Liver (tissue), 2 donors: Measurements from ENCODE around the gene KDM6A.

Source experiments
- TF ChIP-seq, protein P1 (sequence below): fragments of 150-350 bp; IDR thresholded peaks from 2 replicates; pipeline ENCODE4 v1.5.1; 2017; ENCODE audit warnings: improper control_type of control experiment, low read depth, low read length; ENCODE audit not compliant: missing input control
- TF ChIP-seq, protein P2 (sequence below): IDR thresholded peaks from 2 replicates; pipeline ENCODE4 v1.6.1; 2016; ENCODE audit warnings: antibody characterized with exemption
- donor health status: healthy.

DNA sequence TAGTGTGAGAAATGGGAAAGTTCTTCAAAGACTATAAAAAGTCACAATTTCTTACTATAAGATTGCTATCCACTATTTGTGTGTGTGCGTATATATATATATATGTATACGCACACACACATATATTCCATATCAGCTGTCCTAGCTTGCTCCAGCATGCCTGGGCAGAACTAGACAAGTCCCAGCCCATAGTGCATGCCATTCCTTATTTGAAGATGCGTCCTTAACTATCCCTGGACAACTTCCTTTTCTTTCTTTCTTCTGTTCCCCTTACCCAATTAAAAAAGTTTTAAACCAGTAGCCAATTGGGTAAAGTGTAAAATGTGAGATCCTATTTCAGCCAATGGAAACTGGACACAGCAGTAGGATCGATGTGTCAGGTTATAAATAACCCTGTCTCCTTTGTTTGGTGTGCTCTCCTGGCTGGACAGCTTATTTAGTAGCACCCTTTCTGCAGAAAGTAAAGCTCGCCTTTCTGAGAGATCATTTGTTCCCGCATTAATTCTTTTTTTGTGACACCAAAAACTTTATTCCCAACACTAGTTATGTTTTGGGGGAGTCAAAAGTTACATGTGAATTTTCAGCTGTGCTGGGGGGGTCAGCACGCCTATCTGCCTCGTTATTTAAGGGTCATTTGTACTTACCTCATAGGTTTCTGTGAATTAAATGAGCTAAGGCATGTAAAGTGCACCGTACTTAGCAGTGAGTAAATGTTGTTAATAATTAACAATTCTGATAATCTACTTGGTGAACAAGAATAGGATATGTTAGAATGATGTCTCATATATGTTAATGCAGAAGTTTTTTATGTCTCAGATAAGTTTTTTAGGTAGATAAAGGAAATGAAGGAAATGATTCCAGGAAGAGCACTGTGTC lies 40.9 kb downstream of the KDM6A start:
- TF ChIP-seq, protein P1, sequence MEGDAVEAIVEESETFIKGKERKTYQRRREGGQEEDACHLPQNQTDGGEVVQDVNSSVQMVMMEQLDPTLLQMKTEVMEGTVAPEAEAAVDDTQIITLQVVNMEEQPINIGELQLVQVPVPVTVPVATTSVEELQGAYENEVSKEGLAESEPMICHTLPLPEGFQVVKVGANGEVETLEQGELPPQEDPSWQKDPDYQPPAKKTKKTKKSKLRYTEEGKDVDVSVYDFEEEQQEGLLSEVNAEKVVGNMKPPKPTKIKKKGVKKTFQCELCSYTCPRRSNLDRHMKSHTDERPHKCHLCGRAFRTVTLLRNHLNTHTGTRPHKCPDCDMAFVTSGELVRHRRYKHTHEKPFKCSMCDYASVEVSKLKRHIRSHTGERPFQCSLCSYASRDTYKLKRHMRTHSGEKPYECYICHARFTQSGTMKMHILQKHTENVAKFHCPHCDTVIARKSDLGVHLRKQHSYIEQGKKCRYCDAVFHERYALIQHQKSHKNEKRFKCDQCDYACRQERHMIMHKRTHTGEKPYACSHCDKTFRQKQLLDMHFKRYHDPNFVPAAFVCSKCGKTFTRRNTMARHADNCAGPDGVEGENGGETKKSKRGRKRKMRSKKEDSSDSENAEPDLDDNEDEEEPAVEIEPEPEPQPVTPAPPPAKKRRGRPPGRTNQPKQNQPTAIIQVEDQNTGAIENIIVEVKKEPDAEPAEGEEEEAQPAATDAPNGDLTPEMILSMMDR, result no peak
- TF ChIP-seq, protein P2, sequence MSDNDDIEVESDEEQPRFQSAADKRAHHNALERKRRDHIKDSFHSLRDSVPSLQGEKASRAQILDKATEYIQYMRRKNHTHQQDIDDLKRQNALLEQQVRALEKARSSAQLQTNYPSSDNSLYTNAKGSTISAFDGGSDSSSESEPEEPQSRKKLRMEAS, result no peak
